Measurements from ENCODE around the gene GJD3. TPM values are rescaled to one million over a fixed set of nuclear protein-coding genes. Genes with fewer than 3 reads are reported as not detected.

GJD3 gene
- total RNA-seq, 1 donor from 2014 or later: 1.2 TPM

- DNase-seq (no peak), ATAC-seq (peak; percentile 2)
- intact Hi-C loops (cut with micrococcal nuclease): no loop called here
These were observed 19.9 kb downstream of the GJD3 start for GRCh38 chr17:40344421-40345160.

DNA sequence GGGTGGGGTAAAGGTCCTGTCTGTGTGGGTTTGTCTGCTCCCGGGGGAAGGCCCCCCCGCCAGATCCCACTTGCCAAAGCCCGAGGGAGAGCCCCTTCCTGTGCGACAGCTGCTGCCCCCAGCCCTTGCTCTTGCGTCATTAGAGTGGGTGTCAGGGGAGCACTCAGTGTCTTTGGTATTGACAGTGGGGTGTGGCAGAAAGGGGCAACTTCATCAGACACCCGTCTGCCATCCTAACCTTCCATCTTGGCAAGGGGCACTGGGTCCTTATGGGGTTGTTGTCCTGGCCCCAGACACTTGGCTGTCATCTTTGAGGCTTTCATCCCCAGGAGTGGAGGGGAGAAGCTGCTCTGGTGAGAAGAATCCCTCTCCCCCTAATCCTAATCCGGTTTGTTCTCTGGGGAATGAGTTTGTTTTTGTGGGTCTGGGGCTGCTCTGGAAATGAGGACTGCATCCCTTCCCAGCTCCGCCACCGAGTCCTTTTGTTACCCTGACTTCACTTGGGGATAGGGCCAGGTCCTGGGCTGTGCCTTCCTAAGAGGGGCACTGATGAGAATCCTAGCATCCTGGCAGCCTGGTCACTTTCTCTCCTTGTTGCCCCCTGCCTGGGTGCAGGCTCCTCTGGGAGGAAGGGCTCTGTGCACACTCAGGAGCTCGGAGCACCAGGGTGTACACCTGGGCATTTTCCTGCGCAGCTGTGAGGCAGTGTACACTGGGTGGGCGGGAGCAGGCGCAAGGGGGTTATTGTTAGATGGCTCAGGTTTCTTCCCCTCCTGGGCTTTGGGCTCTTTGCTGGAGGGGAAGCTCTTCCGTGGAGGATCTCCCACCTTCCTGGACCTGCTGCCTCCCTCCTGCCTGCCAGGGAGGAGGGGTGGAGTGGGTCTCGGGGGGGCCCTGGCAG lies 21.1 kb downstream of the GJD3 start:
- ATAC-seq: no peak
- intact Hi-C loops (cut with micrococcal nuclease): no loop called here
- peak; percentile 65 for DNase-seq

- intact Hi-C loops (cut with micrococcal nuclease): no loop called here
- ATAC-seq (no peak), DNase-seq (peak; percentile 34)
These were observed 21.9 kb downstream of the GJD3 start for GRCh38 chr17:40342504-40343218.

DNA sequence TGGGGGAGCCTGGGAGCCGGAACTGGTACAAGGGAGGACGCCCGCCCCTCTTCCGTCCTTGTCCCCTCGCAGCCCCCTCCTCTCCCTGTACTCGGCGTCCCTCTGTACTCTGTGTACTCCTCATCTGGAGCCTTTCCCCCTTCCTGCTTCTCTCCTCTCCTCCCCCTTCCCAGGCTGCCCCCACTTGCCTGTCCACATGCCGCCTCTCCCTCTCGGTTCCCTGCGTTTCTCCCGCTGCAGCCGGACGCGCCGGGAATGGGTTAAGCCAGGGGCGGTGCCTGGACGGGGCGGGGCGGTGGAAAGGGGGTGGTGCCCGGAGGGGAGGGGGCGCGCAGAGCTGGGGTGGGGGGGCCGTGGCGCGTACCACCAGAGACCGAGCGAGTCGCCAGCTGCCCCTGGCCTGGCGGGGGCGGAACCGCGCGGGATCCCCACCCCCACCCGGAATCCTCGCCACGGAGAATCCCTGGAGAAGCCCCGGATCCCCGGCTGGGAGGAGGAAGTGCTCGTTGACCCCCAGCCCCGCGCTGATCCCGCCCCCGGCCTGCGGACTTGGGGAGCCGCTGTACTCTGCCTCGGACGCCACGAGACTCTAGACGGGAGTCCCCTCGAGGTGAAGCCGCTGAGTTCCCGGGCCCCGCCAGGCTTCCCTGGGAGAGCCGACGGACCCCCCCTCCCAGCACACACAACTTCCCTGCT lies 22.6 kb downstream of the GJD3 start:
- intact Hi-C loops (cut with micrococcal nuclease): no loop called here
- DNase-seq (peak; percentile 88), ATAC-seq (peak; percentile 70)

GRCh38 chr17:40340880-40341807 lies 23.4 kb downstream of the GJD3 start:
- ATAC-seq (peak; percentile 73), DNase-seq (peak; percentile 95)
- intact Hi-C loops (cut with micrococcal nuclease): no loop called here

DNA sequence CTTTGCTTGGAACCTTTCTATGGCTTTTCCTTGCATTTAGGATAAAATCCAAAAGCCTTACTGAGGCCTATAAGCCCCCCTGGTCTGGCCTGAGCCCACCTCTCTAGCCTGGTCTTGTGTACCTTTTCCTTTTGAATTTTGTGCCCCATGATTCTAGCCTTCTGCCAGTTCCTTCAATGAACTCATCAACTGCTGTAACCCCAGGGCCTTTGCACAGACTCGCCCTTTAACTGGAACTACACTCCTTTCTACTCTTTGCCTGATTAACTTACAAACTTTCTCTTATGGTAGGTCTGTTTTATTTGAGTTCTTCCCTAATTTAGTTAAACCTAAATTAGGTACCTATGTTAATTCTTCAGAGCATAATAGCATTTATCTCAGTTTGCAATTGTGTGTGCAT lies 24.2 kb downstream of the GJD3 start:
- no peak for DNase-seq
- ATAC-seq: no peak
- intact Hi-C loops (cut with micrococcal nuclease): no loop called here

DNA sequence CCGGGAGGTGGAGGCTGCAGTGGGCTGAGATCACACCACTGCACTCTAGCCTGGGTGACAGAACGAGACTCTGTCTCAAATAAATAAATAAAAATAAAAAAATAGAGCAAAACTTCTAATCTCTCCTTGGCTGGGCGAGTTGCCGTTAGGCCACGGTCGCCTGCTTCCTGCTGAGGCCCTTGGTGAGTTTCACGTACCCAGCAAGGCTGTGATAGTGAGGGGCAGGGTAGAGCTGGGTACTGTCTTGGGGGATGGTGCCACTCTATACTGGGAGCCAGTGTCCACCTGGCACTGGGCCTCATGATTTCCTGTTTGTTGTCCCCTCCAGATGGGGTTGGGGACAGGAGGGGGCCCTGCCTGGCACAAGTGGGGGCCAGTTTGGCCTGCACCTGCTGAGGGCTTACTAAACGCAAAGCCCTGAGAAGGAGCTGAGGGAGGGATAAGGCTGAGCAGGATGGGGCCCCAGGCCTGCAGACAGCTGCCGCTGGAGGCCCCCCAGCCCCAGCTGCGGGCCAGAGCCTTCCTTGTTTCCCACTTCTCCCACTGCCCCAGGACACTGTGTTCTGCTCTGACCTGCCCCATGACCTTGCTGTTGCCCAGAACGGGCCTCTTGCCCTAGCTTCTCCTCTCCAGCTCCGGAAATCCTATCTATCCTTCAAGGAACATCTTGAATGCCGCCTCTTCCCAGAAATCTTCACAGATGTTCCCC lies 25.4 kb downstream of the GJD3 start:
- intact Hi-C loops (cut with micrococcal nuclease): no loop called here
- ATAC-seq: peak; percentile 1
- peak; percentile 62 for DNase-seq

- DNase-seq (no peak), ATAC-seq (no peak)
- intact Hi-C loops (cut with micrococcal nuclease): no loop called here
These were observed 26.5 kb downstream of the GJD3 start for GRCh38 chr17:40338058-40338457.

DNA sequence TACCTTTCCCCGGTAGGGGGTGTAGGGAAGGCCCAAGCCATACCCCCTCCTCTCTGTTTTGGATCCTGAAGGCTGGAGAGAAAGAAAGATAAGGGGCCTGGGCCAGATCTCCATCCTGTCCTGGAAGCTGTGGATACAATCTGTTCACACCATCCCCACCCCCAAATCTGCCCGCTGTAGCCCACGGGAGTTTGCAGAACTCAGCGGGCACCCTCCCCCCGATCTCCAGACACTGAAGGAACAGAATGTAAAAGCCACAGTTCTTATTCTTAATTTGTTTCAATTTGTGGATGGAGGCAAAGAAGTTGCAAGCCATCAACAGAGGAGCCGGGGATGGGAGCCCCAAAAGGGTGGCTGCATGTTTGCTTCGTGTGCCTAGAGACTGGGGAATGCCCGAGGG lies 27.2 kb downstream of the GJD3 start:
- no peak for DNase-seq
- intact Hi-C loops (cut with micrococcal nuclease): no loop called here
- ATAC-seq: no peak

DNA sequence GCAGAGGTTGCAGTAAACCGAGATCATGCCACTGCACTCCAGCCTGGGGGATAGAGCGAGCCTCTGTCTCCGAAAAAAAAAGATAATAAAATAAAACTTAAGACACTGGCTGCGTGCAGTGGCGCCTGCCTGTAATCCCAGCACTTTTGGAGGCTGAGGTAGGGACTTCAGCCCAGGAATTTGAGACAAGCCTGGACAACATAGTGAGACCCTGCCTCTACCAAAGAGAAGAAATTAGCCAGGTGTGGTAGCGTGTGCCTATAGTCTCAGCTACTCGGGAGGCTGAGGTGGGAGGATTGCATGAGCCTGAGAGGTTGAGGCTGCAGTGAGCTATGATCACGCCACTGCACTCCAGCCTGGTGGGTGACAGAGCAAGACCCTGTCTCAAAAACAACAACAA lies 28.9 kb downstream of the GJD3 start:
- intact Hi-C loops (cut with micrococcal nuclease): no loop called here
- no peak for ATAC-seq

DNA sequence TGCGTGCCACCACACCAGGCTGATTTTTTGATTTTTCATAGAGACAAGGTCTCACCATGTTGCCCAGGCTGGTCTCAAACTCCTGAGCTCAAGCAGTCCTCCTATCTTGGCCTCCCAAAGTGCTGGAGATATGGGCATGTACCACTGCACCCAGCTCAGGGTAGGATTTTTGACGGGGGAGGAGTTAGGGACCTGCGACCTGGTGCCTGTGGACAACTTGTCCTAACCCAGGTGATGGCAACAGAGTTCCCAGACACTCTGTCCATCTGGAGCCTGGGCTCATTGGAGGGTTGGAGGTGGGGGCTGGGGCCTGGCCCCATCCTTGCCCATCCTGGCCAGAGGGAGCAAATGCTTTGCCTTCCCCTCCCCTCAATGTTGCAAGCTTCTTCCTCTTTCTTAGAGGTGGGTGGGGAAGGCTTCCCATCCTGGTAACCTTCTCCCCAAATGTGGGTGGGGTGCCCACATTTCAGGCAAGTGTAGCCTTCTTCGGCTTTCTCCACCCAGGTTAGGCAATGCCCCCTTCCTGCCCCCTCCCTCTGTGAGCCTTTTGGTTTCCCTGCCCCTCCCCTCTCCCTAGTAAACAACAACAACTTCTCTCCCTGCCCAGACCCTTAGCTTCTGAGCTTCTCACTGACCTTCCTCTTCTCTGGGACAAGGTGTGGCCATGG lies 30.6 kb downstream of the GJD3 start:
- intact Hi-C loops (cut with micrococcal nuclease): no loop called here
- DNase-seq (no peak), ATAC-seq (no peak)

More for the DNA sequence above, 28.9 kb downstream of the GJD3 start:
- DNase-seq: no peak

DNA sequence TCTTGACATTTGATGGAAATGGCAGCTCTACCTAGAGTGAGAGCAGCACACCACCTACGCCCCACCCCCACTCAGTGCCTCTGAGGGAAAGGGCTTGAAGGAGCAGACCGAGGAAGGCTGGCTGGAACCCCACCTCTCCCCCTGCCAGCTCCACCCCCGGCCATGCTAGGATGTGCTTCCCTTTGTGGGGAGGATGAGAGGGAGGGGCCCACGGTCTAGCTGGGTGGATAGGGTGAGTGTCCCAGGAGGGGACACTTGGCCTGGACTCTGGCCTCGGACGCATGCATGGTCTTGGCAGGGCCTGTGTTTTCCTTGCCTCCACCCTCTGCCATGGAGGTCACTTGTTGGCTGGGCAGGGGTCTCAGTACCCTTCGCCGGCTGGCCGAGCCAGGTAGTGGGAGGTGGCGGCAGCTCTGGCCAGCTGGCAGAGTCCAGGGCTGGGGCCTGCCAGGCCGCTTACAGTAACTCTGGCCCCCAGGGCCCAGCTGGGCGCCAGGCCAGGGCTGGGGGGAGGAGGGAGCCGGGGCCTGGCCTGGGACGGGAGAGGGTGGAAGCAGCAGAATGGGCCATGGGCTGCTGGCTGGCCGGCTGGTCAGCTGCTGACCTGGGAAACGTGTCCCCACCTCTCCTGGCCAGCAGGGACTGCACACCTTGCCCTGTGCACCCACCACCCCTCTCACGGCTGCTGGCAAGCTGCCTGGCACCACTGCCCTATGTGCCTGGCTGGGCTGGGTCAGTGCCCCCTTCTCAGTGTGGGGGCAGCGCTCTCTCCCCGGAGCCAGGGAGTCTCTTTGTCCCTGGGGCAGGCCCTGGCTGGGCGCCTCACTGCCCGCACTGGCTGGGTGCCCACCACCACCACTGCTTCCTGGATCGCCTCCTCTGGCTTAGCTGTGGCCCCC lies 32.5 kb downstream of the GJD3 start:
- DNase-seq (peak; percentile 98), ATAC-seq (peak; percentile 91)
- intact Hi-C loops (cut with micrococcal nuclease): no loop called here

- intact Hi-C loops (cut with micrococcal nuclease): no loop called here
- DNase-seq (peak; percentile 40), ATAC-seq (no peak)
These were observed 33.6 kb downstream of the GJD3 start for GRCh38 chr17:40330850-40331470.

DNA sequence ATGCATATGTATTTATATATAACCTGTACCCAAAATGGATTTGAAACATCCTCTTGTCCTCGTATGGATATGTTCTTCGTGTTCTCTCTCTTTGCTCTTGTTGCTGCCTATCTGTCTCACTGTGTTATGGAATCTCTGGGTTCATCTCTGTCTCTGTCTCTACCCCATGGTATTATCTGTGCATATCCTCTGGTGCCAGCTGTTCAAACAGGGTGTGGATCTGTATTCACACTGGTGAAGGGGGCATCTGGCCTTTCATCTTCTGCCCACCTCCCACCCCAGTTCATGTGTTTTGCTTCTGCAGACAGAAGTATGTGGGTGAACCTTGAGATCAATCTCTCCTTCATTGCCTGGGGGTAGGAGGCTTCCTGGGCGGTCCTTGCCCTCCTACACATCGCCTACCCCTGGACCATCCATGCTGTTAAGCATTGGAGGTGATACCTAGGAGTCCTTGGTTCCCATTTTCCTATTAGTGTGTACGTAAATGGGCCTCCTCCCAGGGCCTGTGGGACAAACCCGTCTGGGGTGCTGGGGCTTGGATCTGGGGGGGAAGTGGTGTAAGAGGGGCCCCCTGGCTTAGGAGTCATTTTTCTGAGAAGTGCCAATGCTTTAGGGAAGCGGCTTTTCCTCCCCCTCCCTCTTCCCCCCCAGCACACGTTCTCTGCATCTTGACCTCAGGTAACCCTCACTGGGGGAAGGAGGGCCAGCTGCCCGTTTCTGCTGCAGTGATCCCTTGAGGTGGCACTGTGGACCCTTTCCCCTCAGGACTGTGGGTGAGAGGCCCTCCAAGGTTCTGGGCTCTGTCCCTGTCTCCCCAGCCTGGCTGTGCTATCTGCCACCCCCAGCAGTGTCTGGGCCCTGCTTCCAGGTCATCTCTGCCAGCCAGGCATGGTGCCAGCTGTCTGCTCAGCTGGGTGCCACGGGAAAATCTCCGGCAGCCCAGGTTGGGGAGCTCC lies 34.4 kb downstream of the GJD3 start:
- peak; percentile 92 for DNase-seq
- intact Hi-C loops (cut with micrococcal nuclease): no loop called here
- ATAC-seq: peak; percentile 47

DNA sequence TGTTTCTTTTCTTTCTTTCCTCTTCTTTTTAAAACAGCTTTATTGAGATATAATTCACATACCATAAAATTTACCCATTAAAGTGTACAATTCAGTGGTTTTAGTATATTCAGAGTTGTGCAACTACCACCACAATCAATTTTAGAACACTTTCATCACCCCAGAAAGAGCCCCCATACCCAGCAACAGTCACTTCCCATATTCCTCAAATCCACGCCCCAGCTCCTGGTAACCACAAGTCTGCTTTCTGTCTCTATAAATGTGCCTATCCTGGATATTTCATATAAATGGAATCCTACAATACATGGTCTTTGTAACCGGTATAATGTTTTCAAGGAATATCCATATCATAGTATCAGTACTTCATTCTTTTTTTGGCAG lies 36.2 kb downstream of the GJD3 start:
- DNase-seq (no peak), ATAC-seq (no peak)
- intact Hi-C loops (cut with micrococcal nuclease): no loop called here
